ENCODE measurements around the gene CMTM3.
"Not testable (repeated sequence)": the region's sequence is repeated elsewhere in the genome, so short reads cannot be mapped to it uniquely, and the experiment has no call there.

The CMTM3 gene

DNA sequence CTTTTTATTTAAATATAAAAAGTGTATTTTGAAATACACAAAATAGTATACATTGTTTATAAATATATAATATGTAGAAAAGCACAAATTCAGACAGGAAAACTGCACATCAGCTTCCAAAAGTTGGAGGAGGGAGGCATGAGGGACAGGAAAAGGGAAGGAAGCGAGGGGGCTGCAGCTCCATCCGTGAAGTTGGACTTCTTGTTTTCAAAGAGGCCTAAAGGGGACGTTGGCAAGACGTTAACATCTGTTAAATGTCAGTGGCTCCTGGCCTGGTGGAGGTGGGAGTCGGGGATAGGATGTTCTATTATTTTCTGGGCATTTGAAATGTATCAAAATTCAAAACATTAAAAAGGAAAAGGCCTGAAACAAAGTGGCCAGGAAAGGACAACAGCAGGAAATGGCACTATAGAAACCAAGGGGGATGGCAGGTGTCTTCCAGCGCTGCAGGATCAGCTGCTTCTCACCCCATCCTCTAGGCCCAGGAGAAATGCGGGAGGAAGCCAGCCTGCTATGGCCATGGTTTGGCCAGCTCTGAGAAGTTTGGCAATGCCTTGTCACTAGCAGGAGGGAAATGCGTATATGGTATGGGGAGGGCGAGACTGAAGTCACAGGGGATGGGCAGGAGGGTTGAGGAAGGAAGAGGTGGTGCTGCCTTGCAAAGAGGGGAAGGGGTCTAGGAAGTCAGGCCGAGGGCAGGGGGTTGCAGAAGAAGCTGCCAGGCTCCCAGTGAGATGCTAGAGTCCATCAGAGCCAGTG is 18.8 kb upstream of the CMTM3 start:
- no peak for DNase-seq

DNA sequence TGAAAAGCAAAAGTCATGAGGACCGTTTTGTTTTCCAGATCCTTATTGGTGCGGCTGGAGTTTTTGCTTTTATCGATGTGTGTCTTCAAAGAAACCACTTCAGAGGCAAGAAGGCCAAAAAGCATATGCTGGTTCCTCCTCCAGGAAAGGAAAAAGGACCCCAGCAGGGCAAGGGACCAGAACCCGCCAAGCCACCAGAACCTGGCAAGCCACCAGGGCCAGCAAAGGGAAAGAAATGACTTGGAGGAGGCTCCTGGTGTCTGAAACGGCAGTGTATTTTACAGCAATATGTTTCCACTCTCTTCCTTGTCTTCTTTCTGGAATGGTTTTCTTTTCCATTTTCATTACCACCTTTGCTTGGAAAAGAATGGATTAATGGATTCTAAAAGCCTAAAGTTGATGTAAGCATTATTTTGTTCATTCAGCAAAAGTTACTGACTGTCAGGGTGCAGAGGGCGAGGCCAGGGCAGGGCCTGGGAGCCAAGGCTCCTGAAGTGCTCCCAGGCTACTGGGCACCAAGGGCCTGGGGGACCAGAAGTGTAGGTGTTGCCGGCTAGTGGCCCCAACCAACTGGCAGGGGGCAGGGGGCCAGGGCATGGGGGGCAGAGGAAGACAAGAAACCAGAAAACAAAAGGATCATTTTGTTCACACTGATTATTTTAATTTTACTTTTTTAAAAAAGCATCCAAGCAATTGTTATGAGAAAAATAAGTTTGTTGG is 16.5 kb upstream of the CMTM3 start:
- no peak for DNase-seq

DNA sequence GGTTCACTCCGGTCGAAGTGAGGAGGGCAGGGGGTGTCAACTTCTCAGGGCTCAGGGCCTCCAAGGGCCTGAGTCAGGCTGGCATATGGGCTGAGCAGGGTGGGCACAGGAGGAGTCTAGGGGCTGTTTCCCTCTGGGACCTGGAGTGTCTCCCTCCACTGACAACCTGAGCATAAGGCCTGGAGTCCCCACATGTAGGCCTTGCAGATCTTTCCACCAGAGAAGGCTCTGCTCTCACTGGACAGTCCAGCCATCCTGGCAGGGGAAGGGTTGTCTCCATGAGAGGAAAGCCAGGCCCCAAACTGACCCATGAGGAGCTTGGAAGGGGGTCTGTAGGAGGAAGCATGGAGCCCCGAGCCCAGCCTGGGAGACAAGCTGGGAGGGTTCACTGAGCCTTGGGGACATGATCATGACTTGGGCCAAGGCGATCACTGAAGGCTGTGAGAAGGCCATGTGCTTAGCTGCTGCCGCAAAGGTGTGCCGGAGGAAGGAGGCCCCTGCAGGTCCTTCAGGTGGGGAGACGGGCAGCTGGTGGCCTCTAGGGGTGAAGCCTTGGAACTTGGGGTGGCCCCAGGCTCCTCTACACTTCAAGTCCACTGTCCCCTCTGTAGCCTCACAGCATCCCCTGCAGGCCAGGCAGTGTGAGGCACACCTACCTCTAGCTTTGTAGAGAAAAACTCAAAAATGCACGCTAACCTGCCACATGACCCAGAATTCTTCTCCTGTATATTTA is 15.4 kb upstream of the CMTM3 start:
- DNase-seq: no peak

DNA sequence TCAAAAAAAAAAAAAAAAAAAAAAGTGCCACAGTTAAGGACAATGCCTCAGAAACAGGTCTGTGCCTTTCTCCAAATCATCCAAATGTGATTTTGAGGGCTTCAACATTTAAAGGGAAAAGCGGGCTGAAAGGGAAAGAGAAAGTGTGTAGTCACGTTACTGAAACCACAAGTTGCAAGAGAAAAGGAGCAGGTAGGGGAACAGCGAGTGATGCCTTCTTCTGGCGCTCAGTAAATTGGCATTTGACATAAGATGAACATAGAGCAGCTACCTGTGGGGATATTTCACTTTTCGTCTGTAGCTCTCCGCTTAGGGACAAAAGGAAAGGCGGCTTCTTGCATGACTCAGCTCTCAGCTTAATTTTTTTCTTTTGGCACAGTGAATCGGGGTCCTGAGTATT is 14.2 kb upstream of the CMTM3 start:
- DNase-seq: no peak

DNA sequence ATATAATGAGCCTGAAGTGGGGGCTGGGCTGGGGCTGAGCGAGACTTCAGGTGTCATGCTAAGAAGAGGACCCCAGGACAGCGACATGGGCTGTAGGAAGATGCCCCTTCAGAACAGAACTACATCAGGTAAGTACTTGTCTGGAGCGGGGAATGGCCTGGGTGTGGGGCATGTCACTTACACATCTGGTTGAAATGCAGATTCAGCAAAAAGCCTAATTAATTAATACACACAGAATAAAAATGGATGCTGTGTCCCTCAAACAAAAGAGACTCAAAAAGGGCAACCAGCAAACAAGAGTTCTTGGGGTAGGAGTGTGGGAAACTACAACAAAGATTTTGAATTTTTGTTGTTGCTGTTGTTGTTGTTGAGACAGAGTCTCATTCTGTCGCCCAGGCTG is 13.5 kb upstream of the CMTM3 start:
- DNase-seq: no peak

DNA sequence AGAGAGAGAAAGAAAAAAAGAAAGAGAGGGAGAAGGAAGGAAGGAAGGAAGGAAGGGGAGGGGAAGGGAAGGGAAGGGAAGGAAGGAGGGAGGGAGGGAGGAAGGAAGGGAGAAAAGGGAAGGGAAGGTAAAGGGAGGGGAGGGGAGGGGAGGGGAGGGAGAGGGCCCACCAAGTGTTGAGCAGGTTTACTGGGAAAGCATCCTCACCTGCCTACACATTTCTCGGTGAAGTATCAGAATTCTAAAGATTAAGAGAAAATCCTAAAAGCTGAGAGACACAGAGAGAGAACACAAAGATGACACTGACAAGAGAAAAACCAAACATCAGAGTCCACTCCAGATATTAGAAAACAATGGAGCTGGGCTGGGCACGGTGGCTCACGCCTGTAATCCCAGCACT is 12.3 kb upstream of the CMTM3 start:
- DNase-seq: no peak

DNA sequence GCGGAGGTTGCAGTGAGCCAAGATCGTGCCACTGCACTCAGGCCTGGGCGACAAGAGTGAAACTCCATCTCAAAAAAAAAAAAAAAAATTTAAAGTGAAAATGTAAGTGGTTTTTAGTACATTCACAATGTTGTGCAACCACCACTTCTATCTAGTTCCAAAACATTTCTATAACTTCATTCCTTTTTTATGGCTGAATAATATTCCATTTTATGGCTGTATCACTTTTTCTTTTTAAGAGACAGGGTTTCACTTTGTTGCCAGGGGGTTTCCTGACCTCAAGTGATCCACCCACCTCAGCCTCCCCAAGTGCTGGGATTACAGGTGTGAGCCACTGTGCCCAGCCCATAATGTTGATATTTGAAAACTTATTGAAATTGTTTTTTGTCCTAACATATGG is 11.7 kb upstream of the CMTM3 start:
- DNase-seq: no peak

DNA sequence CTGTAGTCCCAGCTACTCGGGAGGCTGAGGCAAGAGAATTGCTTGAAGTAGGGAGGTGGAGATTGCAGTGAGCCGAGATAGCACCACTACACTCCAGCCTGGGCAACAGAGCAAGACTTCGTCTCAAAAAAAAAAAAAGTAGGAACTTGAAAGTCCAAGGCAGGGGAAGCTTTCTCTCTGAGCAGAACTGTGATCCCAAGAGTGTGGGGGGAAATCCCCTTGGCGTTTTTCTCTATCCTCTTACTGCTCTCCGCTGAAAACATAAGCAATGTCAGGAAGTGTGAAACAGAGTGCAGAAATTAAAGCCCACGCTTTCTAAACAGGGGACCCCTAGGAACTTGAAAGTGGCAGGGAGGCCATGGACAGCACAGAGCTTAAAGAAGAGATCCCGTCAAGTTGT is 9.8 kb upstream of the CMTM3 start:
- DNase-seq: no peak

DNA sequence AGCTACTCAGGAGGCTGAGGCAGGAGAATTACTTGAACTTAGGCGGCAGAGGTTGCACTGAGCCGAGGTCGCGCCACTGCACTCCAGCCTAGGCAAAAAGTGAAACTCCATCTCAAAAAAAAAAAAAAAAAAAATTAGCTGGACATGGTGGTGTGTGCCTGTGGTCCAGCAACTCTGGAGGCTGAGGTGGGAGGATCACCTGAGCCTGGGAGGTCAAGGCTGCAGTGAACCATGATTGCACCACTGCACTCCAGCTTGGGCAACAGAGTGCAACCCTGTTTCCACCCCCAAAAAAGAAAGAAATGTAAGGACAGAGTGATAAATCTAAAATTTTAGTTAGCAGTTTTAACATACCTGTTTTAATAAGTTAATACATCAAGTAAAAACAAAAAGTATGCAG is 7.9 kb upstream of the CMTM3 start:
- not testable (repeated sequence) for DNase-seq

DNA sequence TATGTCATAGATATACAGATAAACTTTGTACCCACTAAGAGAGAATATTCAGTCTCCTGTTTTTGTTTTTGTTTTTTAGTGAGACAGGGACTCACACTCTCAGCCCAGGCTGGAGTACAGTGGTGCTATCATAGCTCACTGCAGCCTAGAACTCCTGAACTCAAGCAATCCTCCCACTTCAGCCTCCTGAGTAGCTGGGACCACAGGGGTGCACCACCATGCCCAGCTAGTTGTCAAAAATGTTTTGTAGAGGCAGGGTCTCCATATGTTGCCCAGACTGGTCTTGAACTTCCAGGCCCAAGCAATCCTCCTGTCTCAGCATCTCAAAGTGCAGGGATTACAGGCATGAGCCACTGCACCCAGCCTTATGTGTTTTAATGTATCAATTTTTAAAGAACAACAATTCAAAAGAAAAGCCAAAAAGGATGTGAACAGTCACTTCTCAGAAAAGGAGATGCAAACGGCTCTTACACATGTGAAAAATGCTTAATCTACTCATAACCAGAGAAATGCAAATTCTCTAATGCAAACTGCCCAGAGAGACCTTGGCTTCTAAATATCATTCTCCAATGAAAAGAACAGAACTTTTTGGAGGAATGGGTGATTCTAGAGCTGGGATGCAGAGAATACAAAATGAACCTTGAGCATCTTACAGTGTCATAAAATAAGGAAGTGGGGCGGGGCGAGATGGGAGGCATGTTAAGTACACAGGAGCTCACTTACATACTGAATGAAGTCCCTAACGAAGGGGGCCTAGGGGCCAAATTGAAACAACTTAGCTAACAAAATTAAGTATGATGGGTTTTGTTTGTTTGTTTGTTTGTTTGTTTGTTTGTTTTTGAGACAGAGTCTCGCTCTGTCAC is 7.3 kb upstream of the CMTM3 start:
- DNase-seq: no peak

DNA sequence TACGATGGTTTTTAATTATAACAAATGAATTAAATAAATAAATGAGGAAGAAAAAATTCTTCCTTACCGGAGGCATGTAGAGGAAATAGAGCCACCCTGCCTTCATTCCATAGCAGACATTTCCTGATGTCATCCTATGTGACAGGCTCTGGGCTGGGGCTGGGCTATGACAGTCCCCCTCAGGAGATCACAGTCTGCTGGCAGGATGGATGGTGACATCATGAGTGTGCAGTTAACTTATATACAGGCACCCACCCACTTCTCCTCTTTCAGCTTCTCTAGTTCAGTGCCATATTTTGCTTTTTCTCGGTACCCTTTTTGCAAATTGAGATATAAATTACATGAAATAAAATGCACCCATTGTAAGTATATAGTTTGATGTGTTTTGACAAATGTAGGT is 6.4 kb upstream of the CMTM3 start:
- no peak for DNase-seq

DNA sequence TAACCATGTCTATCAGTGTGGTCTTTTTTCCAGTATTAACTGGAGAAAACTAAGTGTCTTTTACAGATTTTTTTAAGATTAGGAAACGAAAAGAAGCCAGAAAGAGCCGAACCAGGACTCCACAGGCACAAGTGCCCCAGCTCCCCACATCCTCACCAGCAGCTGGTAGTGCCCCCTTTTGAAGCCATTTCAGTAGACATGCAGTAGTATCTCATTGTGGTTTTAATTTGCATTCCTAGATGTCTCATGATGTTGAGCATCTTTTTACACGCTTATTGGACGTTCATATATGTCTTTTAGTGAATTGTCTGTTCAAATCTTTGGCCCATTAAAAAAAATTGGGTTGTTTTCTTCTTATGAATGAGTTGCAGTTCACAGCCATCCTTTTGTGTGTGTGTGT is 4.8 kb upstream of the CMTM3 start:
- no peak for DNase-seq

DNA sequence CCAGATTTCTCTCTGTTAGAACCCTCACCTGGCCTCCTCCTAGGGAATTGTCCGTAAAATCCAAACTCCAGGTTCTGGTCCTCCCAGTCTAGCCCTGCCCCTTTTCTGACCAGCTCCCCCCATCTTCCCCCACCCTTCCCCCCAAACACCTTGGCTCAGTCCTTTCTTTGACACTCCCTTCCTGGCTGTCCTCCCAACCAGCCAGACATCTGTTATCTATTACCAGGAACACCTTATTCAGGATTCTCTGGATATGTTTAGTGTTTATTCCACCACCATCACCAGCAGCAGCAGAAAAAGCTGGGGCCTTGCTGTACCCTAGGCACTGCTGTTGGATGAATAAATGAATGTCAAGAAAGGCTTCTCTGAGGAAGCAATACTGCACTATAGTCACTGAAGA is 4.0 kb upstream of the CMTM3 start:
- no peak for DNase-seq

DNA sequence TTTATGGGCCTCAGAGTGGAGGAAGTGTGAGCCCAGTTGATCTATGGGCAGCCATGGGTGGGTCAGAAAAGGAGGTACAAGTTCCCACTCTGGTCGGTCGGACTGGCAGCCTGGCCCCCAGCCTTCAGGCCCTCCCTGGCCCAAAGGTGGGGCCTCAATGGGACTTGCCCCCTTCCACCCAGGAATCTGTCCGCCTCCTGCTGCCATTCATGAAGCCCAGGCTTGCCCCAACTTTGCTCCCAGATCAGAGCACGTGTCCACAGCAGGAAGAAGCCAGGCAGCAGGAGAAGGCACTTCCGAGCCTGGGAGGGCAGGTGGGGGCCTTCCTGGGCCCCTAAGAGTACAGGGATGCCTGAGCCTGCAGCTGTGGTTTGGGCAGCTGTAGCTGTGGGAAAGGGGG is 3.0 kb upstream of the CMTM3 start:
- no peak for DNase-seq

DNA sequence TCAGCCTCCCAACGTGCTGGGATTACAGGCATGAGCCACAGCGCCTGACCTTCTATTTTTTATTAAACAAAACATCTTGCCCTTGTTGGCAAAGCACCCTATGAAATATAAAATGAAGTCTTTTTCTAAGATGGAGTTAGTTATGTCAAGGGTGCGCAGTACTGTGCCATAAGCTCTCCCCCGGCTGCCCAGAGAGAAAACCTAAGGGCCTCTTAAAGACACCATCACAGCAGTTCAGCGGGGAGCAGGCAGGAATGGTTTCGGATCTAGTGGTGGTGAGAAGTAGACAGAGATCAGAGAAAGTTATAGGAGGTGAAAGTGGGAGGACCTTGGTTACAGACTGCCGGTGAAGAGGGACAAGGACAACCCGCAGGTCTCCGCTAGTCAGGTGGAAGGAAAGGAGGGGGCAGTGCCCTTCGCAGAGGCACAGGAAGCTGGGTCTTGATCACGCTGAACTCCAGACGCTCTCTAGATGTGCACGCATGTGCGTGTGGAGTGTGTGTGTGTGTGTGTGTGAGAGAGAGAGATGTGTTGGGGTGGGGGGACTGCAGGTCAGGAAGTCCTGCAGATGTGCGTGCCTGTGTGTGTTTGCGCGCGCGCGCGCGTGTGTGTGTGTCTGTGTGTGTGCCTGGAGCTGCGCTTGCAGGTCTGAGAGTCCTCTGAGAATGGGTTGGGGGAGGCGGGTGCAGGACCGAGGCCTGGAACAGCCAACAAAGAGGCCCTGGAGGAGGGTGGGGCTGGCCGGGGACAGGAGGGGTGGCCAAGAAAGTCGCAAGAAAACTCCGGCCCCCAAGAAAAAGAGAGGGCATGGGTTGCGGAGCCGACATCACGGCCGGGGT is 748 bp upstream of the CMTM3 start:
- peak; percentile 18 for DNase-seq

DNA sequence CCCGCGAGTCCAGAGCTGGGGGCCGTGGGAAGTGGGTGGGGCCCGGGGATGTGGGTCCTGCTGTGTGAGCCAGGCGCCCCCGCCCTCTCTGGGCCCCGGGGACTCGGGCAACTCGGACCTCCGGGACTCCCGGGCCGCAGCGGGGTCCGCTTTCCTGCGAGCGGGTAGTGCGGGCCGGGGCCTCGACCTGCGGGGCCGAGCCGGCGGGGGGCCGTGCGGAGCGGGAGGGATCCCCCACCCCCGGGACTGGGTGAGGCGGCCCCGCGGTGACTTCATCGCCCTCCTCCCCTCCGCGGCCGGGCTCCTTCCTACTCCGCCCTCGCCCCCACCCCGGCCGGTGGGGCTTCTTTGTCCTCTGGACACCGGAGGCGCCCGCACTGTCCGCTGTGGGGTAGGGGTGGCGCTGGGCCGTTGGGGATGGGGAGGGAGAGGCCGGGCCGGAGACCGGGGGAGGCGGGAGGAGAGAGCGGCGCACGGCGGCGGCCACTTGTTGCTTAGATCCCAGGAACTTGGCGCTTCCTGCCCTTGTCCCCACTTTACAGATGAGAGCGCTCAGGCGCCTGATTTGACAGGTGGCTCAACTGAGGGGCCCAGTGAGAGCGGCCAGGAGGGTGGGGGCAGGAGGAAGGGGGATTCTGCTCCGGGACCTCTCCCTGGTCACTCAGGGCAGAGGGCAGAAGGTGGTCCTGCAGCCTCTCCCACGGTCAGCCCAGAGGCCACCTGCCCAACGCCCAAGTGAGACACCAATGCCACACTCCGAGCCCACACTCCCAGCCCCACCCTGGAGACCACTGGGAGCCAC is 874 bp downstream of the CMTM3 start:
- DNase-seq: no peak

DNA sequence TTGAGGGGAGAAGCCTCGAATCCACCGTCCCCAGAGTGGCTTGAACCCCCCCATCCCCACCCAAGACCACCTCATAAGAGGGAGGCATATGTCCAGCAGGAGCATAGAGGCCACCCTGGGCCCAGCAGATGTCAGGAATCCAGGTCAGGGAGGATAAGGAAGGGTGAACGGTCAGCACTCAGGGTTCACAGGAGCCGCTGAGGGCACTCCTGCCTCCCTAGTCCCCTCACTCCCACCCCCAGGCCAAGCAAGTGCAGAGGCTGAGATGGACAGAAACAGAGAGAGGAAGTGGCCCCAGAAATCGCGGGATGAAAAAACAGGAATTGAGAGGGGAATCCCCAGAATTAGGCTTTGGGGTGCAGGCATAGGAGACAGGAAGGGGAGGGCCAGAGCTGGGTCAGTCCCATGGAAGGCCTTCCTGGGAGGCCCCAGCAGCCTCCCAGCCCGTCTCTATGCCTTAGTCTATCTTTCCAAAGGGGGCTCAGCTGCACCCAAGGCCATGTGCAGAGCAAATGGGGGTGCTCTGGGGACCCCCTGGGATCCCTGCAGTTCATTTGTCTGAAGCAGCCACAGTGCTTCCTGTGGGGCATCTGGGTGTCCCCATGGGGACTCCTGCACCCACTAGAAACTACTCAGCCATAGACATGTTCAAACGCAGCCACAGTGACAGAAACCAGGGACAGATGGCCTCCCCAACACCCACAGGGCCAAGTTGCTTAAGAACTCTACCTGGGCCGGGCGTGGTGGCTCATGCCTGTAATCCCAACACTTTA is 1.7 kb downstream of the CMTM3 start:
- DNase-seq: no peak

DNA sequence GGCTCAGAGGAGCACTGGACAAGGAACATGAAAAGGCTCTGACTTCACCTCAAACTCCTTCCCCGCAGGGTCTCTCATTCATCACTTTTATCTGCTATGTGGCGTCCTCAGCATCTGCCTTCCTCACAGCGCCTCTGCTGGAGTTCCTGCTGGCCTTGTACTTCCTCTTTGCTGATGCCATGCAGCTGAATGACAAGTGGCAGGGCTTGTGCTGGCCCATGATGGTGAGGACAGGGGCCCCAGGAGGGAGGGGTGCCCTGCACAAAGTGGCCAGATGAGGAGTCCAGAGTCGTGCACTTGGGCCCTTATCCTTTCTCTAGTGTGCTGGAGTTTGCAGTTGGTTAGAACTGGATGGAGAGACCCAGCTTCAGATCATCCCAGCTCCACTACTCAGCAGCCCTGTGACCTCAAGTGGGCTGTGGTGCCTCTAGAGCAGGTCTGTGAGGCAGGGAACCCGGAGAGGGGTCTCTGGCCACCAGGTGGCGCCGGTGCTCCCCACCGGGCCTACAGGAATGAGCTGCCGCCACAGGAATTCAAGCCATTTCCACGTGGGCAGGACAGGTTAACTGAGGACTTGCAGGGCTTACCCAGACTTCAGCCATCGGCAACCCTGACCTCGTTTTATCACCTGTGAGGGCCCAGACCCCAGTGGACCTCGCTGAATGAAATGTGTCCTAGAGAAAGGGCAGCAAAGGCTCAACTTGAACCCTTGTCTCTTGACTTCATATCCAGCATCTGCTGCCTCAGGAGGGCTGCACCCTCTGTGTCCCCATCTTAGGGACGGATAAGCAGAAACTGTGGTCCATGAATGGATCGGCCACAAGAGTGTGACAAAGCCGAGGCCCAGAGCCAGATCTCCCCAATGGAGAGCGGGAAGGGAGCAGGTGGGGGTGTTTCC is 4.0 kb downstream of the CMTM3 start:
- DNase-seq: peak; percentile 63

DNA sequence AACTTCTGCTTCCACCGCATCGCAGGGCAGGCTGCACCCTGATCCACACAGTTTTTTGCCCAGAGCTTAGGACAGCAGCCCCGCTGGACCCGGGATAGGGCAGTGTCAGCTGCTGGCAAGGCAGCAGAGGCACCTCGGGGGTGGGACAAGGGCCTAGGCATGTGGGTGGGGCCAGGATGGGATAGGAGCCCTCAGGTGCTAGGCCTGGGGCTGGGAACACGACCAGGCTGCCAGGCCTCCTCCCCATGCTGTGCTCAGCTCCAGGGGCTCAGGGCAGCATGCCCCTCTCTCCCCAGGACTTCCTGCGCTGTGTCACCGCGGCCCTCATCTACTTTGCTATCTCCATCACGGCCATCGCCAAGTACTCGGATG is 4.6 kb downstream of the CMTM3 start:
- DNase-seq: no peak

Measured in T1000 (cell line).